ENCODE measurements around the gene TP53TG3D. TPM values are rescaled to one million over a fixed set of nuclear protein-coding genes. Genes with fewer than 3 reads are reported as not detected.
"Not testable (repeated sequence)": the region's sequence is repeated elsewhere in the genome, so short reads cannot be mapped to it uniquely, and the experiment has no call there.

TP53TG3D gene
- total and polyA plus RNA-seq, 9 of the 15 experiments (the other 6 are each of a cell fraction or from before 2014, with no cell fraction given) = 1.3 to 11.7 (median 3.6) TPM

DNA sequence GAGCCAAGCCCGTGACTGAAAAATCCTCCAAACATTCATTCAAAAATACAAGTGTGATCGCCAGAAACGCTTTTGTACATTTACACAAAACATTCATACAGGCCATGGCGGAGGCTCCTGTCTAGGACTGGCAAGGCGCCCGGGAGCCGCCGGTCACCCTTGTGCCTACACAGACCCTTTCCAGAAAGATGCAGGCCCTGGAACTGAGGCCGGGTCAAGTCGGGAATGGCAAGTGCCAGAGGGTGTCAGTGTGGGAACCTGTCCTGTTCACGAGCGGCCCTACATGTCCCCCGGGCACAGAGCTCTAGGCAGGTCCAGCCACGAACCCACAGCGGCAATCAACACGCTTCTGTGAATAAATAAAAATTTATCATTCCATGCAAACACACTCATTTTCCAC is 36.1 kb downstream of the TP53TG3D start:
- H3K36me3 ChIP-seq (ENCODE audit: control insufficient read depth, insufficient read depth, low read length); H3K4me1 ChIP-seq (replicated peaks in 1 of 2; ENCODE audit: control insufficient read depth in 2 of 2, insufficient read depth in 2 of 2, low read length in 2 of 2); intact Hi-C loops (cut with micrococcal nuclease); H3K9me1 ChIP-seq (ENCODE audit: control insufficient read depth, insufficient read depth, low read length); H2AFZ ChIP-seq (ENCODE audit: low read depth, low read length); ATAC-seq; DNase-seq (ENCODE audit: extremely low read depth in 1 of 4, low spot score in 3 of 4); H3K27me3 ChIP-seq (ENCODE audit: control insufficient read depth in 2 of 2, insufficient read depth in 2 of 2, low read length in 2 of 2); H3K9ac ChIP-seq (ENCODE audit: insufficient read depth in 1 of 2, low read depth in 2 of 2, low read length in 2 of 2); H4K20me1 ChIP-seq (replicated peaks; ENCODE audit: control insufficient read depth, insufficient read depth, low read length); H3K9me3 ChIP-seq (replicated peaks; ENCODE audit: control insufficient read depth, insufficient read depth, low read depth, low read length); FAIRE-seq; H3K4me2 ChIP-seq (ENCODE audit: insufficient read depth, low read length); BruUV-seq (replicated peaks); POLR2A ChIA-PET; H3K4me3 ChIP-seq; H3K27ac ChIP-seq (ENCODE audit: extremely low read depth, low read depth, low read length); H3K79me2 ChIP-seq (ENCODE audit: control insufficient read depth, insufficient read depth, low read length); CTCF ChIA-PET (ENCODE audit: low intra/inter-chr PET ratio); in situ Hi-C loops (cut with MboI): not testable (repeated sequence)
- WGBS (ENCODE audit: insufficient coverage, low coverage, missing lambda C conversion rate) = 7% methylated on average over 3 of the region's 16 CpGs

DNA sequence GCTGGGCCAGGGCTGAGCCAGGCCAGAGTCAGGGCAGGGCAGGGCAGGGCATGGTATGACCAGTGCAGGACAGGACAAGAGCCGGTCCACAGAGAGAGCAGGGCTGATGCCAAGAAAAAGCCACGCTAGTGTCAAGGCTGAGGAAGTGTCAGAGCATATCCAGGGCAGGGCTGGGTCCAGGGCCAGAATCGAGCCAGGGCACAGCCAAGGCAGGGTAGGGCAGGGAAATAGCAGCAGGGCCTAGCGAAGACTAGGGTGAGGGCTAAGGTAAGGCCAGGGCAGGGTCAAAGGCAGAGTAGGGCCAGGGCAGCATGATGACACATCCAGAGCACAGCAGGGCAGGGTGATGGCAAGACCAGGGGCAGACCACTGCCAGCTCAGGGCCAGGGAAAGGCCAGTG is 49.7 kb downstream of the TP53TG3D start:
- H3K79me2 ChIP-seq (ENCODE audit: control insufficient read depth, insufficient read depth, low read length); H3K4me3 ChIP-seq; FAIRE-seq; H3K9ac ChIP-seq (ENCODE audit: insufficient read depth in 1 of 2, low read depth in 2 of 2, low read length in 2 of 2); H3K9me3 ChIP-seq (replicated peaks; ENCODE audit: control insufficient read depth, insufficient read depth, low read depth, low read length); DNase-seq (ENCODE audit: extremely low read depth in 1 of 4, low spot score in 3 of 4); H3K4me1 ChIP-seq (replicated peaks in 1 of 2; ENCODE audit: control insufficient read depth in 2 of 2, insufficient read depth in 2 of 2, low read length in 2 of 2); H3K27me3 ChIP-seq (ENCODE audit: control insufficient read depth in 2 of 2, insufficient read depth in 2 of 2, low read length in 2 of 2); BruUV-seq (replicated peaks); H2AFZ ChIP-seq (ENCODE audit: low read depth, low read length); H3K4me2 ChIP-seq (ENCODE audit: insufficient read depth, low read length); H3K27ac ChIP-seq (ENCODE audit: extremely low read depth, low read depth, low read length); ATAC-seq; intact Hi-C loops (cut with micrococcal nuclease); CTCF ChIA-PET (ENCODE audit: low intra/inter-chr PET ratio); POLR2A ChIA-PET; in situ Hi-C loops (cut with MboI); H3K36me3 ChIP-seq (ENCODE audit: control insufficient read depth, insufficient read depth, low read length); H4K20me1 ChIP-seq (replicated peaks; ENCODE audit: control insufficient read depth, insufficient read depth, low read length); H3K9me1 ChIP-seq (ENCODE audit: control insufficient read depth, insufficient read depth, low read length): not testable (repeated sequence)
- WGBS (ENCODE audit: insufficient coverage, low coverage, missing lambda C conversion rate) = no CpG with 5 or more reads among the region's 4 CpGs

Small RNAs within 50 kb of the gene (small RNA-seq; reads per million reads assigned to genes)
- gene AC133485.1 (not detected), gene AC140878.1 (not detected)

Measured in K562 (cell line).